HG03108 (cell line): ENCODE results near the gene MREG.

Experiments
- ATAC-seq: cut with Tn5 transposase; IDR thresholded peaks from one replicate; pipeline ENCODE4 v1.9.1; 2021; ENCODE audit warnings: moderate library complexity; ENCODE audit not compliant: unreplicated experiment

Gene MREG

DNA sequence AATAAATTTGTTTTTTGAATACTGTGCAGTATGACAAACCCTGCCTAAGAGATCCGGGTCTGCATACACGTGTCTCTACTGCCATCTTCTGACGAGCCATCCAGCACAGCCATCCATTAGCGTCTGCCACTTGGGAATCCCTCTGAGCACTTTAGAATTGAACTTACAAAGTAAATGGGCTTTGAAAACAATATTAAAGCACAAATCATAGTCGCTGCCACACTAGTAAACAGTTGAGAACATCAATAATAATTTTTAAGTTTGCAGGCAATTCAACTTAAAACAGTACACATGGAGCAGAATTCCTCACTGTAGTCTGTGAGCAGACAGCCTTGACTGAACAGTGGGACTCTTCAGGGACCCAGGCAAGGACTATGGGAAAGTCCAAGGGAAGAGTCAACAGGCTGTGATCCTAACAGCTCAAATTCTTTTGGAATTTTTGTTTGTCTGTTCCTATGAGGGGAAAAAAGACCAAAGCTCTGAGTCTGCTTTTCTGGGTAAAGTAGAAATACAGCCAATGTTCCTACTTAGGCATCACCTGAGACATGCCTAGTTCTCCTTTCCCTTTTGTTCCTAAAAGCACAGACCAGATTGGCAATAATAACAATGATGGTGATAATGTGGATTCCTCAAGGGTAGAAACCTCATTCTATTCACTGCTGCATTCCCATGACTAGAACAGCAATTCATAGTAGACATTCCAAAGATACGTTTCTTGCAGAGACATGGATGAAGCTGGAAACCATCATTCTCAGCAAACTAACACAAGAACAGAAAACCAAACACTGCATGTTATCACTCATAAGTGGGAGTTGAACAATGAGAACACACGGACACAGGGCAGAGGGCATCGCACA lies 92.9 kb downstream of the MREG start:
- ATAC-seq: peak; percentile 42

DNA sequence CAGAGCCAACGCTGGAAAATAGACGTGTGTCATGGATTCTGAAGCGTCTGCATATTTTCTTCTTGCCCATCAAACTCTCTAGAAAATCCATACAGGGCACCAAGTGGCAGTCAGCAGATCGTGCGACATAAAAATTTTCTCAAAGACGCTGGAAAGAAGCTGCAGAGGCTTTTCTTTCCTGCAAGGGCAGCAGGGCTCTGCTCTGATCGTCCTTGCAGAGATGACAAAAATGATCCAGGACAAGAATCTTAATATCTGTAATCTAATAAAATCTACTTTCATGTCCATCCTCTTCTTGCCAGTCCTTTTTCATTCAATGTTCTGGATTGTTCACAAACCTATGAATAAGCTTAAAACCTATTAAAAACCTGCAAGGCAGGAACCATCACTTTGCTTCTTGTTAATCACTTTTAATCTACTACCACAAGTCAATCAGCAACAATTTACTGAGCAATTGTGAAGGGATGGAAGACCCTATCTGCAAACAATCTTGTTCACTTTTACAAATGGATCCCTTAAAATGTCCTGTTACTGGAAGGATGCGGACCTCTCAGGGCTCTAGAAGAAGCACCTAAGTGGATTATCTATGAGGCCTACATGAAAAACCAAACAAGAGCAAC lies 93.6 kb downstream of the MREG start:
- ATAC-seq: no peak

DNA sequence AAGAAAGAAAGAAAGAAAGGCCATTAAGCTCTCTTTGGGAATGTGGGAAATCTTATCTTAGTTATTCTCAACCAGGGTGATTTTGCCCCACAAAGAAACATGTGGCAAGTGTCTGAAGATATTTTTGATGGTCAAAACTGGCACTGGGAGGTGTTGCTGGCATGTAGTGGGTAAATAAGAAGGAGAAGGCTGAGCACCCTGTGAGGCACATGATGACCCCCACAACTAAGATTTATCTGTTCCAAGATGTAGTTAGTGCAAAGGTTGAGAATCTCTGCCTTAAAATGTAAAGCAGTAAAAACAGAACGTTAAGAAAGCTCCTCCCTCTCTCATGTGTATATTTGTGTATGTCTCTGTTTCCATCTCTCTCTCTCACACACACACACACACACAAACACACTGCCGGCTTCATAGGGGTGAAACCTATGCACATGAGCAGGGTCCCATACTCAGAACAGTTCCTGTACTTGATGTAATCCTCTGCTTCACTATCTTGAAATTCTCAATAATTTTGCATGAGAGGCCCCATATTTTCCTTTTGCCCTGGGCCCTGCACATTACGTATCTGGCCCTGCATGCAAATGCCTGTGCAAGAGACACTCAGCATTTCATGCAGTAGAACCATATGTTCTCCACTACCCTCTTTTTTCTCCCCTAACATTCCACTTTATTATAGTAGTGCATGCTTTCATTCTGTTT lies 94.3 kb downstream of the MREG start:
- no peak for ATAC-seq

GRCh38 chr2:215917953-215918620 lies 95.3 kb downstream of the MREG start:
- peak; percentile 87 for ATAC-seq

GRCh38 chr2:215915441-215915840 lies 97.9 kb downstream of the MREG start:
- ATAC-seq: no peak

- no peak for ATAC-seq
Observed at GRCh38 chr2:215914777-215915165, 98.6 kb downstream of the MREG start.

GRCh38 chr2:215914054-215914776 lies 99.1 kb downstream of the MREG start:
- no peak for ATAC-seq

GRCh38 chr2:215912299-215912842 lies 101.0 kb downstream of the MREG start:
- no peak for ATAC-seq

DNA sequence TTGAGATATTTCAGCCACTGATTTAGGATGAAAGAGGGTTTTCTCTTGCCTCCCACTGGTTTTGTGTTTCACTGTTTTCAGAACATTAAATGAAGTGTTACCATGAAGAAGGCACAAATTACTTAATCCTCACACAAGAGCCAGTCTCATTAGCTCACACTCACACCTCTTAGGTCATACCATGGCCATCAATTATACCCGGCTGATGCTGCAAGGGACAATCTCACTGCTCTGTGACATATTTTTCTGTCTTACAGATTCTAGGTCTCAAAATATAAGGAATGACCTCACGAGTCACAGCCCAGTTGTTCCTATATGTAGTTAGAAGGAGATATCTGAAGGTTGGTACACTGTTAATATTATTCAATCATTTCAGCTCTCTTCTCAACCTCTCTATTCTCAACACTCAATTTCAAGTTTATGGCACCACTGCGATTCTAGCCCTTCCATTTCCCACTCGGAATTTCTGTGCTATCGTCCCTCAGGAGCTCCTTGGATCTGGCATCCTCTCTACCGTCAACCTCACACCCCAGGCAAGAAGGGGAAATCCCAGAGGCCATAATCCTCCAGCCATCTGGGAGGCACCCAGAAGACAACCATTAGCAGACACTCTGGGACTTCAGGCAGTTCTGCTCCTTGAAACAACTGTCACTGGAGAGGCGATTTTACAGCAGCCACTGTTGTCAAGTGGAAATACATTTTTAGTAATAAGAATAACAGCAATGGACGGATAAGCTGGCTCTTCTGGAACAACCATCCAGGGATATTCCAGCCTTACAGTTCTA lies 101.9 kb downstream of the MREG start:
- ATAC-seq: no peak

DNA sequence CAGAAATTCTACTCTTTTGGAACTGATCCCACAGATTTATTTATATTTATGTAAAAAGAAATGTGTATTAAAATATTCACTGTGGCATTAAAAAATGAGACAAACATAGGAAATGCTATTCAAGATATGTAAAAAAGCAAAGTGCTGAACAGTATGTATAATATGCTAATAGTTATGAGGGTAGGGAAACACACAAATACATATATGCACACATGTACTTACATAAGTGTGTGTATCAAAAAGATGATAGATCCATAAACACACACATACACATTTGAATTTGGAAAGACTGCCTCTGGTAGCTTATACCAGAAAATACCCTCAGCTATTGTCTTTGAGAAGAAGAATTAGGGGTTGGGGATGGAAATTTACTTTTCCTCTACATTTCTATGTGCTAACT lies 103.2 kb downstream of the MREG start:
- ATAC-seq: no peak

DNA sequence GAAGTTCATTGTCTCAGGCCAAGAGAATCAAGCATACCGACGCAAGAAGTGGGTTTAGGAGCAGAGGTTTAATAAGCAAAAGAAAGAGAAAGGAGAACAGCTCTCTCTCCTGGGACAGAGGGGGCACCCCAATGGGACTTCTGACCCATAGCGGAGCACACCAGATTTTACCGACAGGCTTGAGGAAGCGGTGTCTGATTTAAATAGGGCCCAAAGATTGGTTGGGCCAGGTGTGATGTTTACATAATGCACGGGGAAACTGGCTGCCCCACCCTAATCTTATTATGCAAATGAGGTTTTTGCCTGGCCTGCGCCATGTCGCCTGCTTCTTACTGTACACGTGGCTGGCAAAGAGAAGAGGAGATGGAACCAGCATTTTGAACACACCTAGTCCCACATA lies 106.2 kb downstream of the MREG start:
- no peak for ATAC-seq

DNA sequence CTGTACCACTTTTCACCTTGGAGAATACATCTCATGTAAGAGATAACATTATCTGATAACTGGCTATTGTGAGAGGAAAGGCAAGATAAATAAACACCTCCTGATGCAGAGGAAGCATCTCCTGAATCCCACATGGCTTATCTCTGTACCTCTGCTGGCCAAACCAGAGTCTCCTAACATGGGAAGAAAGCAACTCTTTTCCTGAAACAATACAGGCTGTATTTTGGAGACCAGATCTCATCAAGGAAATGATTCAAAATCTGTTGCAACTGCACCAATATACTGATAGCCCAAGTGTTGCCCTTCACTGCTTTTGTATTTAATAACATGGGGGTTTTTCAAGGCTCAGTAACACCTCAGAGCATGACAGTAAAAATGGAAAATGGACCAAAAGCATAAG lies 106.9 kb downstream of the MREG start:
- no peak for ATAC-seq

DNA sequence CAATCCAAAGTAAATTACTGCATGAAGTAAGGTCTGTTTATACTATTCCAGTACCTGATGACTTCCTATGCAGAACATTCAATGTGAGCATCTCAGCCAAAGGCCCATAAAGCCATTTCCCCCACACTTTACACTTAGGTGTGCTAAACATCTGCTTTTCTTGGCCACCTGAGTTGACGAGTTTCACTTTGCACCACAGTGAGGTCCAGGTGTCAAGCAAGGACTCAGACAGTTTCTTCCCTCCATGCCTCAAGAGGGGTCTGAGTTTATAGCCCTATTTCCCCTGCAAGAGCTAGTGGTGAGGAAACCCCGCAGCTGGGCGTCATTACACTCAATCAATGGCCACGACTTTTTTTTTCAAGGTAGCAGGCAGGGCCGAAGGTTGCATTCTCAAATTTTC lies 107.7 kb downstream of the MREG start:
- ATAC-seq: no peak

DNA sequence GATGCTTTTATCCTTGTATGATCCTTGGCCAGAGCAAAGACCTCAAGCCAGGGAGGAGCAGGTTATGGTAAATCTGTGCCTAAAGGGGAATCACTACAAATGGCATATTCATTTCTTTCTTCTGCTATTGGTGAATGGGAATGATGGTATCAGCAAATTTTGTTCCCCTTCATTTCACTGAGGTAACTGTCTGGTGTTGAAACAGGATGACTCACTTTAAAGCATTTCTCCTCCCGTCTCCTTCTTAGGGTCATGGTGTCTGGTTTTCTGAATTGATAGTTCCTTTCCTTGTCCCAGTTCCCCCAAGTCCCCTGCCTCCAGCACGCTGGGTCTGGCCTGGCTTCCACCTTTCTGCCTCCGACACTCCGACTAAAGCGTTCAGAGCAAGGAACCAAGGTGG lies 109.2 kb downstream of the MREG start:
- ATAC-seq: no peak

DNA sequence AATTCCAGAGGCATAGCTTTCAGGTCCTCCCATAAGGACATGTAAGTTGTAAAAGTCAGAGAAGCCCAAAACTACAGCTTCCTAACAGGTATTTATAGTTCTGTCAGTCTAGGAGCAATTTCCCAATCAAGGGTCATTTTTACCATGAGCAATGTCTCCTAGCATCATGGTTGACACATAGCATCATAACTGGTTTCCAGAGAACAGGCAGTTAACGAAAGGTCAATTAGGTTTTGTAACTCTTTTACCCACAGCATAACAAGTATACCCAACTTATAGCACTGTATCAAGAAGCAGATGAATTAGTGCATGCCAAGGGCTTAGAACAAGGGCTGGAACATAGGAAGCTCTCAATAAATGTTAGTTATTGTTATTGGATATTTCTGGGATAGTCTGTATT lies 110.1 kb downstream of the MREG start:
- no peak for ATAC-seq

DNA sequence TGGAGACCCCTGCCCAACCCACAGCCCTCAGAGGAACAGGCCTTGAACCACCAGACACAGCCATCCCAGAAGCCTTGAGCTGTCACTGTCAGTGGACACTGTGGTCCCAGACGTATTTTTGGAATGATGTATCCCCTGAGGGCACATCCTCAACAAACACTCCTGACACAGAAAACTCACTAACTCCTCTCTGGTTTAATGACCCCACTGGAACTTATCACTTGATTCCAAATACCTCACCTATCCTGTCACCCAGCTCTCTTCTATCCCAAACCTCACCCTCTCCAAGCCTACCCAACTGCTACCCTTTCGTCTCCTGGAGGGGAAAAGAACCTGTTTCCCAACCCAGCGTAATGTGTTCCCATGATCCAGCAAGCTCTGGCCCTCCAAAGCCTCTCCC lies 111.6 kb downstream of the MREG start:
- no peak for ATAC-seq

DNA sequence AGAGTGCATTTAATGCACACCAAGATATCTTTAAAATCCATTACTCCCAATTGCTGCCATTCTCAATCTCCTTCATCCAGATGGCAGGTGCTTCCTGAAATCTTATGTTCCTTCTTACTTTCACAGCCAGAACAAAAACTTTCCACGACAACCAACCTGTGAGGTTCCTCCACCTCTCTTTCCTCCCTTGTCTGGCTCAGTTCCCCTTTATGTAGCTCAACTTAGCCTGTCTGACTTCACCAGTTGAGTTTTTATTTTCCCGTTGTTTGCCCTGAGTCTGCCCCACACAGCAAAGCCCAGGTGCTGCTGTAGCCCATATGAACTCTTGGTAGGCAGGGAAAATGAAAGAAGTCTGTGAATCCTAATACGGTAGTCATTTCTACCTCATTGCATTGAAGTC lies 112.5 kb downstream of the MREG start:
- peak; percentile 71 for ATAC-seq

- no peak for ATAC-seq
Observed at GRCh38 chr2:215900203-215900611, 113.1 kb downstream of the MREG start.

- no peak for ATAC-seq
Observed at GRCh38 chr2:215899141-215900074, 113.9 kb downstream of the MREG start.
